HEK293 (cell line): ENCODE results near the gene NRF1.

Experiments used
- CTCF ChIA-PET: fragments of 350-600 bp; formaldehyde crosslinking; extraction: SDS; loops from one replicate; lab custom pipeline; 2021; ENCODE audit warnings: antibody characterized with exemption; lab: Yijun Ruan, JAX
- POLR2A ChIA-PET: fragments of 300-600 bp; formaldehyde crosslinking; extraction: SDS; loops from one replicate; lab custom pipeline; 2020; ENCODE audit warnings: antibody characterized with exemption, inconsistent platforms; lab: Yijun Ruan, JAX
- H3K27ac ChIP-seq: fragments of 200-500 bp; sonication (Bioruptor generic); 2 replicates; pipeline ENCODE4 v1.5.1; 2014; ENCODE audit warnings: low read depth, low read length, control low read depth, inconsistent platforms; ENCODE audit errors: extremely low read depth
- H3K36me3 ChIP-seq, 2 experiments: fragments of 200-500 bp in 1 of 2; sonication (Bioruptor generic) in 1 of 2; 1 replicate in 1 of 2; 2 replicates in 1 of 2; pipeline ENCODE4 v1.5.1; 2014 to 2017; ENCODE audit warnings: inconsistent platforms in 2 of 2, low read length in 2 of 2; ENCODE audit not compliant: control insufficient read depth in 2 of 2, insufficient read depth in 1 of 2
- H3K4me1 ChIP-seq: fragments of 200-500 bp; sonication (Bioruptor generic); 2 replicates; pipeline ENCODE4 v1.5.1; 2014; ENCODE audit warnings: mild to moderate bottlenecking, low read length, inconsistent platforms; ENCODE audit not compliant: control insufficient read depth, insufficient read depth
- H3K4me3 ChIP-seq: 2 replicates; pipeline ENCODE4 v1.5.1; 2011; ENCODE audit warnings: low read depth, mild to moderate bottlenecking, control low read depth, low read length, moderate library complexity
- H3K9me3 ChIP-seq: fragments of 200-500 bp; sonication (Bioruptor generic); 2 replicates; pipeline ENCODE4 v1.5.1; 2014; ENCODE audit warnings: low read depth, low read length, inconsistent platforms; ENCODE audit not compliant: control insufficient read depth, insufficient read depth
- HOXA7 ChIP-seq: sonication (generic); formaldehyde crosslinking; IDR thresholded peaks from 2 replicates; pipeline ENCODE4 v1.8.1; 2022; ENCODE audit warnings: missing genetic modification reagents, borderline replicate concordance
- MEIS1 ChIP-seq: sonication (generic); formaldehyde crosslinking; IDR thresholded peaks from 2 replicates; pipeline ENCODE4 v1.8.1; 2022; ENCODE audit warnings: missing genetic modification reagents, mild to moderate bottlenecking, borderline replicate concordance
- PRDM4 ChIP-seq: fragments of 450-650 bp; formaldehyde crosslinking; IDR thresholded peaks from 2 replicates; pipeline ENCODE4 v1.5.1; 2017; ENCODE audit warnings: missing biosample characterization, missing genetic modification characterization
- TCF7L2 ChIP-seq: IDR thresholded peaks from 2 replicates; pipeline ENCODE4 v1.6.1; 2011; ENCODE audit warnings: low read depth, mild to moderate bottlenecking, inconsistent platforms, low read length, moderate library complexity, borderline replicate concordance
- TRIM28 ChIP-seq: IDR thresholded peaks from 2 replicates; pipeline ENCODE4 v1.6.1; 2011; ENCODE audit warnings: low read length, control low read depth, borderline replicate concordance
- ZBTB6 ChIP-seq: fragments of 450-650 bp; formaldehyde crosslinking; IDR thresholded peaks from 2 replicates; pipeline ENCODE4 v1.5.1; 2017; ENCODE audit warnings: missing biosample characterization, missing genetic modification characterization
- ZEB2 ChIP-seq: fragments of 450-650 bp; formaldehyde crosslinking; IDR thresholded peaks from 2 replicates; pipeline ENCODE4 v1.5.1; 2016; ENCODE audit warnings: missing biosample characterization, missing genetic modification characterization
- ZFP69B ChIP-seq: fragments of 450-650 bp; formaldehyde crosslinking; IDR thresholded peaks from 2 replicates; pipeline ENCODE4 v1.5.1; 2016; ENCODE audit warnings: missing biosample characterization, missing genetic modification characterization
- ZIC2 ChIP-seq: fragments of 450-650 bp; formaldehyde crosslinking; IDR thresholded peaks from 2 replicates; pipeline ENCODE4 v1.5.1; 2016; ENCODE audit warnings: missing biosample characterization, missing genetic modification characterization
- ZNF112 ChIP-seq: fragments of 450-650 bp; formaldehyde crosslinking; IDR thresholded peaks from 2 replicates; pipeline ENCODE4 v1.5.0; 2017; ENCODE audit warnings: missing biosample characterization, missing genetic modification characterization
- ZNF169 ChIP-seq: fragments of 450-650 bp; formaldehyde crosslinking; IDR thresholded peaks from 2 replicates; pipeline ENCODE4 v1.5.1; 2016; ENCODE audit warnings: missing biosample characterization, missing genetic modification characterization
- ZNF221 ChIP-seq: fragments of 450-650 bp; formaldehyde crosslinking; IDR thresholded peaks from 2 replicates; pipeline ENCODE4 v1.5.1; 2017; ENCODE audit warnings: missing biosample characterization, missing genetic modification characterization, borderline replicate concordance
- ZNF239 ChIP-seq: fragments of 450-650 bp; formaldehyde crosslinking; IDR thresholded peaks from 2 replicates; pipeline ENCODE4 v1.5.1; 2016; ENCODE audit warnings: missing biosample characterization, missing genetic modification characterization
- ZNF426 ChIP-seq: fragments of 450-650 bp; formaldehyde crosslinking; IDR thresholded peaks from 2 replicates; pipeline ENCODE4 v1.5.1; 2017; ENCODE audit warnings: missing biosample characterization, missing genetic modification characterization, mild to moderate bottlenecking, inconsistent platforms, moderate library complexity
- ZNF513 ChIP-seq: fragments of 450-650 bp; IDR thresholded peaks from 2 replicates; pipeline ENCODE4 v1.5.1; 2018; ENCODE audit warnings: missing biosample characterization, missing genetic modification characterization
- ZNF514 ChIP-seq: fragments of 450-650 bp; formaldehyde crosslinking; IDR thresholded peaks from 2 replicates; pipeline ENCODE4 v1.5.1; 2016; ENCODE audit warnings: missing biosample characterization, missing genetic modification characterization
- ZNF558 ChIP-seq: fragments of 450-650 bp; formaldehyde crosslinking; IDR thresholded peaks from 2 replicates; pipeline ENCODE4 v1.5.1; 2016; ENCODE audit warnings: missing biosample characterization, missing genetic modification characterization
- ZNF580 ChIP-seq: fragments of 450-650 bp; formaldehyde crosslinking; IDR thresholded peaks from 2 replicates; pipeline ENCODE4 v1.5.1; 2016; ENCODE audit warnings: missing biosample characterization, missing genetic modification characterization
- ZNF610 ChIP-seq: fragments of 450-650 bp; formaldehyde crosslinking; IDR thresholded peaks from 2 replicates; pipeline ENCODE4 v1.5.1; 2016; ENCODE audit warnings: missing biosample characterization, missing genetic modification characterization, borderline replicate concordance
- ZNF639 ChIP-seq: fragments of 450-650 bp; formaldehyde crosslinking; IDR thresholded peaks from 2 replicates; pipeline ENCODE4 v1.5.1; 2016; ENCODE audit warnings: missing biosample characterization, missing genetic modification characterization
- ZNF692 ChIP-seq: fragments of 450-650 bp; formaldehyde crosslinking; IDR thresholded peaks from 2 replicates; pipeline ENCODE4 v1.5.1; 2016; ENCODE audit warnings: missing biosample characterization, missing genetic modification characterization
- ZNF701 ChIP-seq: fragments of 450-650 bp; formaldehyde crosslinking; IDR thresholded peaks from 2 replicates; pipeline ENCODE4 v1.5.1; 2016; ENCODE audit warnings: missing biosample characterization, missing genetic modification characterization
- ZNF704 ChIP-seq: fragments of 450-650 bp; formaldehyde crosslinking; IDR thresholded peaks from 2 replicates; pipeline ENCODE4 v1.5.1; 2016; ENCODE audit warnings: missing biosample characterization, missing genetic modification characterization
- ZSCAN5A ChIP-seq: fragments of 450-650 bp; formaldehyde crosslinking; IDR thresholded peaks from 2 replicates; pipeline ENCODE4 v1.5.1; 2016; ENCODE audit warnings: missing biosample characterization, missing genetic modification characterization

NRF1 gene

GRCh38 chr7:129703751-129704150 lies 92.2 kb downstream of the NRF1 start:
- no peak overlapping the region for H3K4me3 ChIP-seq
- H3K4me1 ChIP-seq = no peaks in the 10 kb centered on the region
- H3K9me3 ChIP-seq = no peaks in the 10 kb centered on the region
- TF ChIP-seq TCF7L2 (no peak), ZNF426 (tag by site-specific recombination) (no peak), ZNF513 (tag by site-specific recombination) (no peak), HOXA7 (CRISPR knock-in tag) (no peak), ZSCAN5A (tag by site-specific recombination) (no peak), ZIC2 (no peak), ZNF169 (tag by site-specific recombination) (no peak), ZEB2 (tag by site-specific recombination) (no peak), PRDM4 (tag by site-specific recombination) (no peak), ZBTB6 (tag by site-specific recombination) (no peak), ZNF558 (tag by site-specific recombination) (no peak), TRIM28 (no peak), ZNF701 (tag by site-specific recombination) (no peak), ZNF704 (tag by site-specific recombination) (no peak), ZNF221 (tag by site-specific recombination) (no peak), ZNF639 (tag by site-specific recombination) (no peak)
- peaks cover 0 to 3% of the 10 kb centered on the region in 2 experiments; a peak in 2 of 3 replicates for H3K36me3 ChIP-seq
- ChIA-PET POLR2A (no interaction called here), CTCF (no interaction called here)
- H3K27ac ChIP-seq = no peak overlapping the region

- Histone ChIP-seq H3K9me3 (no peaks in the 10 kb centered on the region), H3K4me1 (no peaks in the 10 kb centered on the region), H3K27ac (no peak overlapping the region), H3K4me3 (no peak overlapping the region), H3K36me3 (peaks cover 6 to 40% of the 10 kb centered on the region in 2 experiments)
- ChIA-PET CTCF (no interaction called here), POLR2A (no interaction called here)
- TF ChIP-seq ZNF239 (tag by site-specific recombination) = no peak
- TF ChIP-seq MEIS1 (CRISPR knock-in tag) = no peak
- TF ChIP-seq ZNF580 (tag by site-specific recombination) = no peak
- TF ChIP-seq ZNF692 (tag by site-specific recombination) = no peak
- TF ChIP-seq ZNF112 (tag by site-specific recombination) = no peak
- no peak for TF ChIP-seq ZNF610 (tag by site-specific recombination)
- TF ChIP-seq ZFP69B (tag by site-specific recombination) = no peak
- no peak for TF ChIP-seq ZNF514 (tag by site-specific recombination)
These were observed 96.5 kb downstream of the NRF1 start for GRCh38 chr7:129707910-129708499.
